ENCODE results near the gene CDK5RAP2.

CDK5RAP2 gene

GRCh38 chr9:120544441-120544840 lies 35.5 kb downstream of the CDK5RAP2 start:
- no peaks in the 10 kb centered on the region for H3K9me3 ChIP-seq (replicated peaks in 1 of 11)
- H3K27me3 ChIP-seq: 0 out of 22 replicates have a peak, but pooled peaks cover 0 to under 1% (median 0%) of the 10 kb centered on the region in 11 experiments
- TF ChIP-seq Cebpa-rat (IDR thresholded peaks at IDR 0.05): no peak
- H4K20me1 ChIP-seq: peaks cover 0 to 14% (median 0%) of the 10 kb centered on the region in 11 experiments; a peak in 2 of 22 replicates
- no peak overlapping the region for H3K27ac ChIP-seq
- peaks cover 93 to 100% (median 98%) of the 10 kb centered on the region in 11 experiments for H3K36me3 ChIP-seq
- H3K9ac ChIP-seq: no peak overlapping the region
- H3K4me3 ChIP-seq: no peak overlapping the region
- H3K4me2 ChIP-seq: no peak overlapping the region
- H3K4me1 ChIP-seq: no peaks in the 10 kb centered on the region

GRCh38 chr9:120542701-120543490 lies 37.1 kb downstream of the CDK5RAP2 start:
- peaks cover 0 to 6% (median 0%) of the 10 kb centered on the region in 11 experiments; a peak in 1 of 22 replicates for H4K20me1 ChIP-seq
- no peak overlapping the region for H3K4me3 ChIP-seq
- no peak overlapping the region for H3K4me2 ChIP-seq
- H3K4me1 ChIP-seq: no peaks in the 10 kb centered on the region
- no peaks in the 10 kb centered on the region for H3K27me3 ChIP-seq
- H3K27ac ChIP-seq: no peak overlapping the region
- peaks cover 90 to 100% (median 97%) of the 10 kb centered on the region in 11 experiments for H3K36me3 ChIP-seq
- H3K9ac ChIP-seq: no peak overlapping the region
- no peaks in the 10 kb centered on the region for H3K9me3 ChIP-seq (replicated peaks in 1 of 11)
- TF ChIP-seq Cebpa-rat (IDR thresholded peaks at IDR 0.05): no peak

DNA sequence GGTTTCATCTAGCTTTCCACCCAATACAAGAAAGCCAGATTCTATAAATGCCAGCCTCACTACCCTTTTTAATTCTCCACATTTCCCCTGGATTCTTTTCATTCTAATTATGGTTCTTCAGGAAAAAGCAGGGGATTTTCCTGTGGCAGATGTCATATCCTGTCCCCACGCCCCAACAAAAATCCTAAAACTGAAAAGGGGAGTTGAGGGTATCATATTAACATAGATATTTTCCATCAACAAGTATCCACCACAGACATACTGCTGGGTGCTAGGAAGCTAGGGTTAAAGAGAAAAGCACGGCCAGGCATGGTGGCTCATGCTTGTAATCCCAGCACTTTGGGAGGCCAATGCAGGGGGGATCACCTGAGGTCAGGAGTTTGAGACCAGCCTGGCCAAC lies 38.0 kb downstream of the CDK5RAP2 start:
- Histone ChIP-seq H4K20me1 (peaks cover 0 to 6% (median 0%) of the 10 kb centered on the region in 11 experiments; a peak in 1 of 22 replicates), H3K4me3 (no peak overlapping the region), H3K27ac (no peak overlapping the region), H3K9ac (no peak overlapping the region), H3K27me3 (no peaks in the 10 kb centered on the region), H3K4me2 (no peak overlapping the region), H3K36me3 (peaks cover 91 to 100% (median 97%) of the 10 kb centered on the region in 11 experiments), H3K9me3 (replicated peaks in 1 of 11) (no peaks in the 10 kb centered on the region), H3K4me1 (no peaks in the 10 kb centered on the region)
- TF ChIP-seq Cebpa-rat (IDR thresholded peaks at IDR 0.05): no peak

DNA sequence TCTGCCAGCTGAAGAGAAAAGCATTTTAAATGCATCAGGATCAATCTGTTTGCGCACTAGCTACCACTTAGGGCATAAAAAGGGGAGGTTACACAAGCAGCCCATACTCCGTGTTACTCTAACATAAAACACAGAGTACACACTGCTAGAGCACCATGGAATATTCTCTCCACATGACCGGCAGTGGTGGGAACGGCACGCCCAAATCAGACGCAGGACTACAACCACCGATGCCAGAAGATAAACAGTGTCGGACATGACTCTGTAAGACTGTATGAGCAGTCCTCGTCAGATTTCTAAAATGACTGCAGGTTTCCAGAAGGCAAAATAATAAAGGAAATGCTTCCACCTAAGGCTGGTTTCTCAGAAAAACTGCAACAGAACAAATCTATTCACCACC lies 40.0 kb downstream of the CDK5RAP2 start:
- no peaks in the 10 kb centered on the region for H3K4me1 ChIP-seq
- H3K9ac ChIP-seq: no peak overlapping the region
- no peak for TF ChIP-seq Cebpa-rat (IDR thresholded peaks at IDR 0.05)
- H4K20me1 ChIP-seq: peaks cover 0 to 6% (median 0%) of the 10 kb centered on the region in 11 experiments; a peak in 1 of 22 replicates
- no peak overlapping the region for H3K4me3 ChIP-seq
- no peak overlapping the region for H3K27ac ChIP-seq
- peaks cover 91 to 100% (median 97%) of the 10 kb centered on the region in 11 experiments for H3K36me3 ChIP-seq
- H3K9me3 ChIP-seq (replicated peaks in 1 of 11): no peaks in the 10 kb centered on the region
- H3K4me2 ChIP-seq: no peak overlapping the region
- H3K27me3 ChIP-seq: no peaks in the 10 kb centered on the region

- no peak overlapping the region for H3K4me2 ChIP-seq
- H3K4me3 ChIP-seq: no peak overlapping the region
- H3K27ac ChIP-seq: no peak overlapping the region
- no peaks in the 10 kb centered on the region for H3K27me3 ChIP-seq
- H3K36me3 ChIP-seq: peaks cover 89 to 100% (median 97%) of the 10 kb centered on the region in 11 experiments
- H3K4me1 ChIP-seq: no peaks in the 10 kb centered on the region
- no peak overlapping the region for H3K9ac ChIP-seq
- no peak for TF ChIP-seq Cebpa-rat (IDR thresholded peaks at IDR 0.05)
- H3K9me3 ChIP-seq (replicated peaks in 1 of 11): no peaks in the 10 kb centered on the region
- peaks cover 0 to 6% (median 0%) of the 10 kb centered on the region in 11 experiments; a peak in 1 of 22 replicates for H4K20me1 ChIP-seq
Measured at GRCh38 chr9:120538339-120538738, 41.6 kb downstream of the CDK5RAP2 start.

GRCh38 chr9:120536949-120537640 lies 42.9 kb downstream of the CDK5RAP2 start:
- no peak overlapping the region for H3K27ac ChIP-seq
- H3K36me3 ChIP-seq: peaks cover 89 to 100% (median 97%) of the 10 kb centered on the region in 11 experiments
- no peak overlapping the region for H3K9ac ChIP-seq
- TF ChIP-seq Cebpa-rat (IDR thresholded peaks at IDR 0.05): no peak
- no peaks in the 10 kb centered on the region for H3K27me3 ChIP-seq
- H3K4me1 ChIP-seq: peaks cover 0 to 10% (median 0%) of the 10 kb centered on the region in 10 experiments; a peak in 3 of 20 replicates
- H4K20me1 ChIP-seq: peaks cover 0 to 8% (median 0%) of the 10 kb centered on the region in 11 experiments; a peak in 1 of 22 replicates
- no peaks in the 10 kb centered on the region for H3K9me3 ChIP-seq (replicated peaks in 1 of 11)
- H3K4me2 ChIP-seq: no peak overlapping the region
- H3K4me3 ChIP-seq: no peak overlapping the region

- Histone ChIP-seq H3K27ac (no peak overlapping the region), H3K4me1 (peaks cover 0 to 11% (median 0%) of the 10 kb centered on the region in 10 experiments; a peak in 3 of 20 replicates), H3K9me3 (replicated peaks in 1 of 11) (no peaks in the 10 kb centered on the region), H3K4me3 (no peak overlapping the region), H3K36me3 (peaks cover 86 to 100% (median 97%) of the 10 kb centered on the region in 11 experiments), H3K27me3 (no peaks in the 10 kb centered on the region), H3K9ac (no peak overlapping the region), H3K4me2 (no peak overlapping the region), H4K20me1 (peaks cover 0 to 8% (median 0%) of the 10 kb centered on the region in 11 experiments; a peak in 1 of 22 replicates)
- no peak for TF ChIP-seq Cebpa-rat (IDR thresholded peaks at IDR 0.05)
Measured at GRCh38 chr9:120536094-120536493, 43.9 kb downstream of the CDK5RAP2 start.

- H3K36me3 ChIP-seq: peaks cover 85 to 99% (median 96%) of the 10 kb centered on the region in 11 experiments
- H3K4me1 ChIP-seq: peaks cover 0 to 11% (median 0%) of the 10 kb centered on the region in 10 experiments; a peak in 3 of 20 replicates
- peaks cover 0 to 6% (median 0%) of the 10 kb centered on the region in 11 experiments; a peak in 1 of 22 replicates for H4K20me1 ChIP-seq
- no peak overlapping the region for H3K27ac ChIP-seq
- H3K9me3 ChIP-seq (replicated peaks in 1 of 11): no peaks in the 10 kb centered on the region
- TF ChIP-seq Cebpa-rat (IDR thresholded peaks at IDR 0.05): no peak
- no peak overlapping the region for H3K9ac ChIP-seq
- H3K27me3 ChIP-seq: no peaks in the 10 kb centered on the region
- H3K4me2 ChIP-seq: no peak overlapping the region
- H3K4me3 ChIP-seq: no peak overlapping the region
Measured at GRCh38 chr9:120534266-120534665, 45.7 kb downstream of the CDK5RAP2 start.

DNA sequence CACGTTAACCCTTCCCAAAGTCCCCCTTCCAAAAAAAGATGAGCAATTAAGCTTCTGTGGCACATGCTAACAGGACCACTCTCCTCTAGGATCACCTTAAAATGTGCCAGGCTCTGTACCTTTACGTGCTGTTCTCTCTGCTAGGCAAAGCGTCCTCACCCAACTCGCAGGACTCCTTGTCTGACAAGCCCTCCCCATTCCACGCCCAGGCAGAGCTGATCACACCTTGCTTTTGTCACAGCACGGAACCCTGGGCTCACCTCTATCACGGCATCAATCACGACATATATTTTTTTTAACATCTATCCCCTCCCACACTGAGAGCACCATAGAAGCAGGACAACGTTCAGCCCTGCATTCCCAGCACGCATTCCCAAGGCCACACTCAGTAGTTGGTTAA lies 47.1 kb downstream of the CDK5RAP2 start:
- no peaks in the 10 kb centered on the region for H3K27me3 ChIP-seq
- H3K36me3 ChIP-seq: peaks cover 86 to 99% (median 96%) of the 10 kb centered on the region in 11 experiments
- H3K9me3 ChIP-seq (replicated peaks in 1 of 11): no peaks in the 10 kb centered on the region
- no peak overlapping the region for H3K9ac ChIP-seq
- no peak overlapping the region for H3K4me3 ChIP-seq
- 0 out of 22 replicates have a peak overlapping the region, but pooled peaks of 1 of the 11 experiments have one; percentile 9 for H3K4me2 ChIP-seq
- H3K4me1 ChIP-seq: peaks cover 0 to 11% (median 0%) of the 10 kb centered on the region in 10 experiments; a peak in 3 of 20 replicates
- H3K27ac ChIP-seq: no peak overlapping the region
- H4K20me1 ChIP-seq: peaks cover 0 to 6% (median 0%) of the 10 kb centered on the region in 11 experiments; a peak in 1 of 22 replicates
- no peak for TF ChIP-seq Cebpa-rat (IDR thresholded peaks at IDR 0.05)
